Stimulated activated CD8-positive, alpha-beta memory T cell treated with anti-CD3 and anti-CD28 coated beads, Interleukin-7, amount 100 ng/mL, for 4 hours (primary cell): ENCODE measurements around the gene MUC4.
A peak's percentile ranks its signal among the peaks of the same experiment; 100 is the strongest.
"Not testable (repeated sequence)": the region's sequence is repeated elsewhere in the genome, so short reads cannot be mapped to it uniquely, and the experiment has no call there.

Experiments used
- DNase-seq, 2 donors: peaks; one replicate each; pipeline ENCODE4 v3.0.0-alpha.2; 2020; ENCODE audit warnings: low read depth in 2 of 2

Gene MUC4

GRCh38 chr3:195813916-195814640 lies 2.3 kb upstream of the MUC4 start:
- no peak for DNase-seq

DNA sequence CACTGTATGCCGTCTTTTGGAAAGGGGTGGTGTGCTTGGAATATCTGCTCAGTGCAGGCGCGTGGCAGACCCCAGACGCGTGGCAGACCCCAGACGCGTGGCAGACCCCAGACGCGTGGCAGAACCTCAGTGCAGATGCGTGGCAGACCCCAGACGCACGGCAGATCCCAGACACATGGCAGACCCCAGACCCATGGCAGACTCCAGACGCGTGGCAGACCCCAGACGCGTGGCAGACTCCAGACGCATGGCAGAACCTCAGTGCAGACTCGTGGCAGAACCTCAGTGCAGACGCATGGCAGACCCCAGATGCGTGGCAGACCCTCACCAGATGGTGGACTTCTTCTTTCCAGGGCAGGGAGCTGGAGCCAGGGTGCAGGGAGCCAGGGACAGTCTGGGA lies 637 bp upstream of the MUC4 start:
- no peak for DNase-seq

DNA sequence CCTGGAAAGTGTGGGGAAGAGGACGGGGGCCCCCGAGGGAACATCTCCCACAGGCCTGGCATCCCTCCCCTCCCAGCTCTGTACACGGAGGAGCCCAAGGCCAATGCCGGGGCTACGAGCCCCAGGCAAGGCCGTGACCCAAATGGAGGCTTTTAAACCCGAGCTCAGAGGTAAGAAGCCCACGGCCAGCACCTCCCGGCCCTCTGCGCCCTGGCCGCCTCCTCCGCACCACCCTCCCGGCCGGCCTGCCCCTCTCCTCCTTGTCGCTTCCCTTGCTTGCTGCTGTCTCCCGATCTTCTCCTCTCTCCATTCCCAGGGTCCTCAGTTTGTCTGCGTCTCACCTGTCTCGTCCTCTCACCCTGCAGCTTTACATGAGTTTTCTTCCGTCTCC lies 1.3 kb downstream of the MUC4 start:
- no peak for DNase-seq

DNA sequence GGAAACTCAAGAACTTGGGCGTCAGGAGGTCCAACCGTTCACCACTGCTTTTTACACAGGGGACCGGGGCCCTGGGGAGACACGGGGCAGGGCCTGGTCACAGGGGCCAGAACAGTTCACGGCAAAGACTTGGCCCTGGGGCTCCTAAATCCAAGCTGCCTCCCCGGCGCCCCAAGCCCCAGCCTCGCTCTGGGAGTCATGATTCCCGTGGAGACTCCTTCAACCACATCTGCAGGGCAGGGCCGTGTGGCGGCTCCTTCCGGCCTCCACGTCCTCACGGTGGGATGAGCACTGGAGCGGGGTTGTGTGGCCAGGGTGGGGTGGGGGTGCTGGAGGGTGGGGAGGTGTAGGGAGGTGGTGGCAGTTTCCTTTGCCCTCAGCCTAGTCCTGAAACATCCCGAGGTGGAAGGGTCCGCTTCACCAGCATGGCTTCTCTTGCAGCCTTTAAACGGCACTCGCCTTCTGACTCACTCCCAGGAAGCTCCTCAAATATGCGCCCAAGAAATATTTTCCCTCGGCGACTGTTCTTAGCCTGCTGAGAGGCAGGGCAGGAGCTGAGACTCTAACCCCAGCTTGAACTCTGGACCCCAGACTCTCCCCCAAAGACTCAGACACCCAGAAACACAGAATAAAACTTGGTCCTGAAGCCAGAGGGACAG lies 1.8 kb downstream of the MUC4 start:
- DNase-seq, result no peak

DNA sequence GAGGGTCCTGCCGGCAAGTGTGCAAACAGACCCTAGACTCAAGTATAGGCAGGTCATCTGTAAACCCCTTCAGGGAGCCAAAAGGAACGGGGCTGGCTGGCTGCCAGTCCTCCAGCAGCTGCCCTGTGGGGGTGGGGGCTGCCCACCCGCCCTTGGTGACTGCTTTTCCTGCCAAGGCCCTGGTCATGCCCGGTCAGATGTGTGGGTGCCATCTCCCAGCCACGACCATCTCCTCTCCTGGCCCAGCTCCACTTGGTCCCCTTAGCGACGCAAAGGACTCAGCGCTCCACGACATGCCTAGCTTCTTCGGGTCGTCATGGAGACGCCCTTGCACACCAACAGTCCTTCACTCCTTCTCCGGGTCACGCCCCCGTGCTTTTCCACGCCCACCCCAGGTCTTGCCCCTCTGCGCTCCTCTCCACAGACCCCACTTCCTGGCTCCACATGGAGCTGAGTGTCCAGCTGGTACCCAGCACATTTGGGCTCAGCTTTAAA lies 2.4 kb downstream of the MUC4 start:
- no peak for DNase-seq

GRCh38 chr3:195808741-195809290 lies 2.9 kb downstream of the MUC4 start:
- no peak for DNase-seq

DNA sequence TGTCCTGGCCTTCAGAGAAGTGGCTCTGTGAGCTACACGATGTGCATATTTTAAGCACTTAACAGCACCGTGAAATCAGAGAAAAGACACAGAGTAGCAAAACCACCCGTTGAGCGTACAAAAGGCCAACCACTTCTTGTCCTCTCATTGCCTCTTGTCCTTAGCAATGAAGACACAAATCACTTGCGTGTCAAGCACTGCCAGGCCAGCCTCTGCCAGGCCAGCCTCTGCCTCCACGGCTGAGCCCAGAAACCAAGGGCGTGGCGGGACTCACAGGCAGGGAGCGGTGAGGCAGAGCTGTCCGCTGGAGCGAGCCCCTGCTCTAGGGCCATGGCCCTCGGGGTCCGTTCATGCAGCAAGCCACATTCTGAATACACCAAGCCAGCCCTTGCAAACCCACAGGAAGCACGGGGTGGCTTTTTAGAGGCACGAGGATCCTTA lies 4.0 kb downstream of the MUC4 start:
- DNase-seq, result no peak

DNA sequence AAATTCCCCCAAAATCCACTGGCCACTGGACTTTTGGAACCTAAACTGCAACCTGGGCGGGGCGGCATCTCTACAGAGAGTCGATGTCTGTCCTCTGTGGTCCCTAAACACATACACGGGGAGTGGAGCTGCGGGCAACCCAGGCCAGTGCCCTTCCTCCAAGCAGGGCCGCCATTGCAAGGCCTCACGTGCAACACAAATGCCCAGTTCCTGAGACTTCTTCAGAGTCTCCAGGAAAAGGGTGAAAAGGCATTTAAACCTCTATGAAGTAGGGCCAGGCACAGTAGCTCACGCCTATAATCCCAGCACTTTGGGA lies 4.9 kb downstream of the MUC4 start:
- DNase-seq, result no peak

- no peak for DNase-seq
These were observed 5.4 kb downstream of the MUC4 start for GRCh38 chr3:195806211-195806915.

DNA sequence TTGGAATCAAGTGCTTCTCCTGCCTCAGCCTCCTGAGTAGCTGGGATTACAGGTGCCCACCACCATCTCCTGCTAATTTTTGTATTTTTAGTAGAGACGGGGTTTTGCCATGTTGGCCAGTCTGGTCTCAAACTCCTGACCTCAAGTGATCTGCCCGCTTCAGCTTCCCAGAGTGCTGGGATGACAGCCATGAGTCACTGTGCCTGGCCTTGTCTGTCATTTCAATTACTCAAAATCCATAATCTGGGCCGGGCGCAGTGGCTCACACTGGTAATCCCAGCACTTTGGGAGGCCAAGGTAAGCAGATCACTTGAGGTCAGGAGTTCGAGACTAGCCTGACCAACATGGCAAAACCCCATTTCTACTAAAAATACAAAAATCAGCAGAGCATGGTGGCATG lies 6.1 kb downstream of the MUC4 start:
- not testable (repeated sequence) for DNase-seq

- no peak for DNase-seq
These were observed 6.5 kb downstream of the MUC4 start for GRCh38 chr3:195805181-195805580.

- DNase-seq, result no peak
These were observed 8.3 kb downstream of the MUC4 start for GRCh38 chr3:195803289-195803908.

GRCh38 chr3:195802795-195803194 lies 8.9 kb downstream of the MUC4 start:
- DNase-seq, result no peak

DNA sequence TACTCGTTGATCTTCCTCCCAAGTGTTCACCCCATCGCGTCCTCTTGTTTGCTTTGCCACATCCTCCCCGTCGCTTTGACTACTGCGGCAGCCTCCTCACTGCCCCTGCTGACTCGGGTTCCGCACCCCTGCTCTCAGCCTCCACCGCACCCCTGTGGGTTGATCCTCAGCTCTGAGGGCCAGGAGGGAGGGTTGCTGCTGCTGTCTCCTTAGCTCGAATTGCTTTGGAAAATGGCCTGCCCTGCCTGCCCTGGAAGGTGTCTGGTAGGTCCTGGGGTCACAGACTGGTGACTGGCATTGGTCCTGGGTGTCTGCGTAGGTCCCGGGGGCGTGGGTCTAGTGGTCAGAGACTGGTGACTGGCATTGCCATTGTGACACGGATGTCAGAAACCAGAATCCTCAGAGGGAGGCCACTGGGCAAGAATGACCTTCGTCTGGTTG lies 9.4 kb downstream of the MUC4 start:
- peak in 1 of 2 donors; percentile 15 for DNase-seq

GRCh38 chr3:195801251-195802183 lies 10.2 kb downstream of the MUC4 start:
- DNase-seq, result no peak

- no peak for DNase-seq
These were observed 11.5 kb downstream of the MUC4 start for GRCh38 chr3:195800240-195800639.

DNA sequence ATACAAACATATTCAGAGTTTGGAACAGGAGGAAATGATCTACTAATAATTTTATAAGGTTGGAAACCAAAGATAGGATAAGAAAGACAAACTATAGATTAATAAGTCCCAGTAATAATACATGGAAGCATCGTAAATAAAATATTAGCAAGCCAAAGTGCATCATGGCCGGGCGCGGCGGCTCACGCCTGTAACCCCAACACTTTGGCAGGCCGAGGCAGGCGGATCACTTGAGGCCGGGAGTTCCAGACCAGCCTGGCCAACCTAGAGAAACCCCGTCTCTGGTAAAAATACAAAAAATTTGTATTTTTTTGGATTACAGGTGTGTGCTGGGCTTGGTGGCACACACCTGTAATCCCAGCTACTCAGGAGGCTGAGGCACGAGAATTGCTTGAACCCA lies 14.9 kb downstream of the MUC4 start:
- DNase-seq, result no peak

DNA sequence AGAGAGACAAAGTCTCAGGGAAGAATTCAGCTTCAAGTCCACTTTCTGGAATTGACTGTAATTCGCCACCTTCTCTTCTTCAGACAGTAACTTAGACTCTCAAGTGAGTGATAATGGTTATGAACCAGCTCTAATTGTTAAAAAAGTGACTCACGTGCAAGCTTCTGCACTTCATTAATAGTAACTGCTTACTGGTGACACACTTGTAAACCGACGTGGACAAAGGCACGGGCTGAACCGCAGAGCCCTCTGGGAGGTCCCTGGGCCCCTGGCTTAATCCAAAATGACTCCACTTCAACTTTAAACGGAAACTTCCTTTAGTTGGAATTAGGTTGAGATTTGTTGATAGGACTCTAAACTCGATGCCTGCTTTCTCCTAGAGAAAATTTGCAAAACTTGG lies 17.0 kb downstream of the MUC4 start:
- DNase-seq, result no peak

GRCh38 chr3:195792621-195793020 lies 19.1 kb downstream of the MUC4 start:
- not testable (repeated sequence) for DNase-seq

GRCh38 chr3:195790901-195791300 lies 20.8 kb downstream of the MUC4 start:
- no peak for DNase-seq
